HG03159 (cell line): ENCODE results near the gene NUP210L.

ENCODE experiments used
- ATAC-seq: cut with Tn5 transposase; IDR thresholded peaks from one replicate; pipeline ENCODE4 v1.9.1; 2021; ENCODE audit warnings: mild to moderate bottlenecking, moderate library complexity; ENCODE audit not compliant: unreplicated experiment

The NUP210L gene

GRCh38 chr1:153968000-153968363 lies 186.9 kb downstream of the NUP210L start:
- ATAC-seq: no peak

GRCh38 chr1:153967107-153967999 lies 187.5 kb downstream of the NUP210L start, which contains the start of gene CREB3L4:
Gene CREB3L4 (plus strand): TSS chr1:153967902. CDS start chr1:153968526, 624 bp downstream.
- ATAC-seq: peak; percentile 67

- peak; percentile 3 for ATAC-seq
Measured at GRCh38 chr1:153963850-153964331, 191.0 kb downstream of the NUP210L start.

GRCh38 chr1:153963030-153963849 lies 191.6 kb downstream of the NUP210L start, which contains the start of gene SLC39A1:
Gene SLC39A1 (minus strand): TSS chr1:153963537. CDS start chr1:153962715, 822 bp downstream.
- ATAC-seq: peak; percentile 42

GRCh38 chr1:153962088-153963029 lies 192.5 kb downstream of the NUP210L start:
- ATAC-seq: no peak

- no peak for ATAC-seq
Measured at GRCh38 chr1:153961421-153961820, 193.5 kb downstream of the NUP210L start.

GRCh38 chr1:153960206-153960605 lies 194.7 kb downstream of the NUP210L start:
- ATAC-seq: no peak

- no peak for ATAC-seq
Measured at GRCh38 chr1:153959454-153959853, 195.4 kb downstream of the NUP210L start.

- no peak for ATAC-seq
Measured at GRCh38 chr1:153958961-153959260, 196.0 kb downstream of the NUP210L start.

- peak; percentile 80 for ATAC-seq
Measured at GRCh38 chr1:153958111-153958960, 196.5 kb downstream of the NUP210L start, which contains the start of gene CRTC2. Gene CRTC2 (minus strand): TSS chr1:153958612. CDS start chr1:153958497, 115 bp downstream.

GRCh38 chr1:153957744-153958110 lies 197.1 kb downstream of the NUP210L start:
- peak; percentile 10 for ATAC-seq

- no peak for ATAC-seq
Measured at GRCh38 chr1:153956997-153957715, 197.7 kb downstream of the NUP210L start.

GRCh38 chr1:153954826-153955225 lies 200.0 kb downstream of the NUP210L start:
- no peak for ATAC-seq

GRCh38 chr1:153953859-153954365 lies 201.0 kb downstream of the NUP210L start:
- ATAC-seq: no peak

- no peak for ATAC-seq
Measured at GRCh38 chr1:153951801-153952200, 203.1 kb downstream of the NUP210L start.

- ATAC-seq: no peak
Measured at GRCh38 chr1:153951183-153951582, 203.7 kb downstream of the NUP210L start.

- ATAC-seq: peak; percentile 50
Measured at GRCh38 chr1:153946622-153947241, 208.1 kb downstream of the NUP210L start, which contains the start of gene DENND4B. Gene DENND4B (minus strand): TSS chr1:153946718. CDS start chr1:153944374, 2,344 bp downstream.
